ENCODE results near the gene NALCN. TPM values are rescaled to one million over a fixed set of nuclear protein-coding genes. Genes with fewer than 3 reads are reported as not detected.

The NALCN gene
- total RNA-seq, 6 experiments from 2014 or later, result 0.09 to 0.81 (median 0.25) TPM

GRCh38 chr13:101152184-101152583, 264.1 kb downstream of the NALCN start:
- 61% methylated on average over 3 of the region's 3 CpGs for WGBS (ENCODE audit: insufficient coverage, low coverage, low lambda C conversion rate, missing lambda C conversion rate)
- no peaks in the 10 kb centered on the region for H3K9me3 ChIP-seq
- intact Hi-C loops (cut with DNase I), result no loop called here
- no peak for ATAC-seq
- no peak overlapping the region for H3K27ac ChIP-seq
- DNase-seq, result no peak
- no peak for TF ChIP-seq POLR2A (IDR thresholded peaks at IDR 0.05)
- no peak for TF ChIP-seq CTCF (IDR thresholded peaks at IDR 0.05)
- no peaks in the 10 kb centered on the region for H3K27me3 ChIP-seq
- H3K36me3 ChIP-seq, result no peaks in the 10 kb centered on the region
- no peaks in the 10 kb centered on the region for H3K4me1 ChIP-seq
- no peak overlapping the region for H3K4me3 ChIP-seq

- H3K9me3 ChIP-seq, result no peaks in the 10 kb centered on the region
- 36% methylated on average over 7 of the region's 7 CpGs for WGBS (ENCODE audit: insufficient coverage, low coverage, low lambda C conversion rate, missing lambda C conversion rate)
- TF ChIP-seq POLR2A (IDR thresholded peaks at IDR 0.05) (no peak), CTCF (IDR thresholded peaks at IDR 0.05) (no peak)
- no peaks in the 10 kb centered on the region for H3K36me3 ChIP-seq
- no peak for DNase-seq
- H3K27me3 ChIP-seq, result no peaks in the 10 kb centered on the region
- no peak overlapping the region for H3K27ac ChIP-seq
- H3K4me1 ChIP-seq, result no peaks in the 10 kb centered on the region
- no peak for ATAC-seq
- H3K4me3 ChIP-seq, result no peak overlapping the region
- intact Hi-C loops (cut with DNase I), result no loop called here
These were observed 265.3 kb downstream of the NALCN start for GRCh38 chr13:101150998-101151397.

GRCh38 chr13:101149735-101150384, 266.4 kb downstream of the NALCN start:
- H3K27ac ChIP-seq, result no peak overlapping the region
- TF ChIP-seq CTCF (IDR thresholded peaks at IDR 0.05), result no peak
- no peak for TF ChIP-seq POLR2A (IDR thresholded peaks at IDR 0.05)
- 28% methylated on average over 9 of the region's 9 CpGs for WGBS (ENCODE audit: insufficient coverage, low coverage, low lambda C conversion rate, missing lambda C conversion rate)
- intact Hi-C loops (cut with DNase I), result no loop called here
- peak in 1 of 4 donors; percentile 28 for ATAC-seq
- no peaks in the 10 kb centered on the region for H3K36me3 ChIP-seq
- no peak for DNase-seq
- peaks cover 0 to 3% of the 10 kb centered on the region in 2 donors for H3K27me3 ChIP-seq
- no peaks in the 10 kb centered on the region for H3K9me3 ChIP-seq
- H3K4me3 ChIP-seq, result no peak overlapping the region
- no peaks in the 10 kb centered on the region for H3K4me1 ChIP-seq

- Histone ChIP-seq H3K27me3 (peaks cover 0 to 3% of the 10 kb centered on the region in 2 donors), H3K9me3 (no peaks in the 10 kb centered on the region), H3K36me3 (no peaks in the 10 kb centered on the region), H3K4me3 (no peak overlapping the region), H3K4me1 (no peaks in the 10 kb centered on the region), H3K27ac (no peak overlapping the region)
- WGBS (ENCODE audit: insufficient coverage, low coverage, low lambda C conversion rate, missing lambda C conversion rate), result 56% methylated on average over 7 of the region's 7 CpGs
- TF ChIP-seq CTCF (IDR thresholded peaks at IDR 0.05) (no peak), POLR2A (IDR thresholded peaks at IDR 0.05) (no peak)
- ATAC-seq (no peak), DNase-seq (no peak)
- intact Hi-C loops (cut with DNase I), result no loop called here
These were observed 270.0 kb downstream of the NALCN start for GRCh38 chr13:101146101-101146898.

Measured in right lobe of liver (tissue), 6 donors.